NT2/D1 (cell line): ENCODE measurements around the gene MPST.

Experiments used
- YY1 ChIP-seq: IDR thresholded peaks from 2 replicates; pipeline ENCODE4 v1.6.1; 2011; ENCODE audit not compliant: insufficient read length, insufficient read depth
- ZNF274 ChIP-seq: IDR thresholded peaks from 2 replicates; pipeline ENCODE4 v1.6.1; 2011; ENCODE audit warnings: mild to moderate bottlenecking, low read depth, low read length

DNA sequence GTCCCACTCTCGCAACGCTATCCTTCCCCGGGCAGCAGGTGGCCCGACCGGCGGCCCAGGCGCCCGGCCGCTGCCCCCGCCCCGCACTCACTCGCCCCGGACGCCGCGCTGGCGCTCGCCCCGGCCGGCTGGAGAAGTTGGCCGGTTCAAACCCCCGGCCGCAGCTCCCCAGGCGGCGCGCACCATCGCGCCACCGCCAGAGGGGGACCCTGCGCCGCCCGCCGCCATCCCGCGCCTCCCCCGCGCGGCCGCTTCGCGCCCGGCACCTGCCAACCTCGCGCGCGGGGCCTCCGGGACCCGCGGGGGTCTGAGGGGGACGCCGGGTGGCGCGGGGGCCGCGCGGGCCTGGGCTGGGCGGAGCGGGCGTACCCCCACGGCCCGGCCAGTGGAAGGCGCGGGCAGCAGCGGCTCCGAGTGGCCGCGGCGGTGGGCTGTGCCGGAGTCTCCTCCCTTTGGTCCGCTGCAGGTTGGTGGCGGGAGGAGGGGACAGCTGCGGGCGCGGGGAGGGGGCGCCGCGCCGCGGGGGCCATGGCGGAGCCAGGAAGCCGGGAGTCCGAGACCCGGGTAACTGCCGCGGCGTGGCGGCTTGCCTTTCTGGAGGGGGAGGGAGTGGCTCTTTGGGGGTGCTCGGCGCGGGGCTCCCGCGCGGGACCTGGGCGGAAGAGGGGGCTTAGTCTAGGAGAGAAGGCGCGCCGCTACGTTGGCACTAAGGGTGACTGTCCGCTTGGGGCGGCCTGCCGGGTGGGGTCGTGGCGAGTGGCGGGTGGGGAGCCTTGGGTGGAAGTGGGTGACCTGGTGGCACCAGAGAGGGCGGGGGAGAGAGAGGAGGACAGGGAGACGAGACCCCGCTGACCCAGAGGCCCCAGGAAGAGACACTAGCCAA lies at the start of gene MPST, which contains the start of gene TST:
- TF ChIP-seq ZNF274: no peak
- no peak for TF ChIP-seq YY1
